Erythroblast (primary cell): ENCODE measurements around the gene ST8SIA3.

Source experiments
- GATA1 ChIP-seq: IDR thresholded peaks from 2 replicates; pipeline ENCODE4 v1.6.1; 2011; ENCODE audit warnings: low read depth, mild to moderate bottlenecking, control low read depth, low read length, moderate library complexity
- POLR2A ChIP-seq: IDR thresholded peaks from 2 replicates; pipeline ENCODE4 v1.6.1; 2011; ENCODE audit warnings: mild to moderate bottlenecking, low read length

DNA sequence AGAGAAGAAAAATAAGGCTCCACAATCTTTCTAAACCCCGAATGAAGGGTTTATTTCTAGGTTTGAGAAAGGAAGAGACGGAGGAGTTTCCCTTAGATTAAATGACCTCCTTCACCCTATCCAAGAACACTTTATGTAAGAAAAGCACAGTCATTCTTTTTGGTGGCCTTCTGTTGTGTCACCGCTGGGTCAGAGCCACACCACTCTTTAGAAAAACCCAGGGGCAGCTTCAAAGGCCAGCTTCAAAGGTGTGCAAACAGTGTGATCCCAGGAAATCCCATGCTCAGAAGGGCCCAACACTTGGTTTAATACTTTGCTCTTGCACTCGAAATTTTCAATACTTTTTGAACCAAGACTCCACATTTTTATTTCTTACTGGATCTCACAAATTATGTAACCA is 7.1 kb downstream of the ST8SIA3 start:
- TF ChIP-seq POLR2A (no peak), GATA1 (no peak)
